GM18858 (cell line): Measurements from ENCODE around the gene SHISA9.
"Not testable (repeated sequence)": the region's sequence is repeated elsewhere in the genome, so short reads cannot be mapped to it uniquely, and the experiment has no call there.

Source experiments
- ATAC-seq: cut with Tn5 transposase; IDR thresholded peaks from one replicate; pipeline ENCODE4 v1.9.1; 2021; ENCODE audit not compliant: unreplicated experiment

The SHISA9 gene

GRCh38 chr16:12901597-12902461, at the start of gene SHISA9:
SHISA9 (plus strand) TSS chr16:12901598.
- ATAC-seq, result no peak

- ATAC-seq, result no peak
Measured at GRCh38 chr16:12853972-12854371, 47.4 kb upstream of the SHISA9 start.

- not testable (repeated sequence) for ATAC-seq
Measured at GRCh38 chr16:12857435-12857834, 44.0 kb upstream of the SHISA9 start.

DNA sequence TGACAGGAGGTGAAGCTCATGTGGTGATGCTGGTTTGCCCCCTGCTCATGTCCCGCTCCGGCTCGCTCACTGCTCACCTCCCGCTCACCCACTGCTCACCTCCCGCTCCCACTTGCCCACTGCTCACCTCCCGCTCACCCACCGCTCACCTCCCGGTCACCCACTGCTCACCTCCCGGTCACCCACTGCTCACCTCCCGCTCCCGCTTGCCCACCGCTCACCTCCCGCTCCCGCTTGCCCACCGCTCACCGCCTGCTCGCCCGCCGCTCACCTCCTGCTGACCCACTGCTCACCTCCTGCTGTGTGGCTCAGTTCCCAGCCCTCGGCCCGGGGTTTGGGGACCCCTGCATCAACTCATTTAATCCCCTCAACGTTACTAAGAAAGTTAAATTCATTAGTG, 39.1 kb upstream of the SHISA9 start:
- no peak for ATAC-seq

GRCh38 chr16:12862941-12863340, 38.5 kb upstream of the SHISA9 start:
- ATAC-seq, result no peak

DNA sequence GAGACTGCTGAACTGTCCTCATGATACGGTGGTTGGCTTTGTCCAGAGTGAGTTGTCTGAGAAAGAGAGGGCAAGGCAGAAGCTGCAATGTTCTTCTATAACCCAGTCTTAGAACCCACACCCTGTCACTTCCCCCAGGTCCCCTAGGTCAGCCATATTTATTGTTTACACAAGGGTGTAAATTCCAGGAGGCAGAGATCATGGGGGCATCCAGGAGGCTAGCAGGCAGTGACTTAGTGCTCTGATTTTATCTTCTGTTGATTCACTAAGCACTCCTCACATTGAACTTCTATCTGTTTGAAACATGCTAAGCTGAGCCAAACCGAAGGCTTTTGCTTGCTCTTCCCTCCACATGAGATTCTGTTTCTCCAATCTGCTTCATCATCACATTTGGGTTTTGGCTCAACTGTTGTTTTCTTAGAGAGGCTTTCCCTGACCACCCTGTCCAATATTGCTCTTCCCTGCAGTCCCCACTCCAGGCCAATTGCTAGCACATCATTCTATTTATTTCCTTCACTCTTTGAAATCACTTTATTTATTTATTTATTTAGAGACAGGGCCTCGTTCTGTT, 34.3 kb upstream of the SHISA9 start:
- ATAC-seq, result no peak

- ATAC-seq, result no peak
Measured at GRCh38 chr16:12868169-12868568, 33.2 kb upstream of the SHISA9 start.

DNA sequence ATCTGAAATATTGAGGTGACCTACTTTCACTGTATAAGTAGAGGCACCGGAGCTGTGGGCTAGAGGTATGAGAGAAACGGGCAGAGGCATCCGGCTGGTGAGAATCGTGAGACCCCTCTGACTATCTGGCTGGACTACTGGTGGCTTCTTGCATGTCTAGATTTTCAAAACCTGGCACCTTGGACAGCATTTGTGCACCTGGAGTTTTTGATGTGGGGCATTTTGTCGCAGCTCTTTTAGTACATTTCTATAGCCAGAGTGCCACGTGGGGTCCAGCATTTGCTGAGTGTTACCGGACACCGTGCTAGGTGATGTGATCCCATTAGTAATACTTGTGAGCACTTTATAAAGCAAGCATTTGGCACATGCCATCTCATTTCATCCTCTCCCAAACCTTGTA, 32.6 kb upstream of the SHISA9 start:
- ATAC-seq, result no peak

DNA sequence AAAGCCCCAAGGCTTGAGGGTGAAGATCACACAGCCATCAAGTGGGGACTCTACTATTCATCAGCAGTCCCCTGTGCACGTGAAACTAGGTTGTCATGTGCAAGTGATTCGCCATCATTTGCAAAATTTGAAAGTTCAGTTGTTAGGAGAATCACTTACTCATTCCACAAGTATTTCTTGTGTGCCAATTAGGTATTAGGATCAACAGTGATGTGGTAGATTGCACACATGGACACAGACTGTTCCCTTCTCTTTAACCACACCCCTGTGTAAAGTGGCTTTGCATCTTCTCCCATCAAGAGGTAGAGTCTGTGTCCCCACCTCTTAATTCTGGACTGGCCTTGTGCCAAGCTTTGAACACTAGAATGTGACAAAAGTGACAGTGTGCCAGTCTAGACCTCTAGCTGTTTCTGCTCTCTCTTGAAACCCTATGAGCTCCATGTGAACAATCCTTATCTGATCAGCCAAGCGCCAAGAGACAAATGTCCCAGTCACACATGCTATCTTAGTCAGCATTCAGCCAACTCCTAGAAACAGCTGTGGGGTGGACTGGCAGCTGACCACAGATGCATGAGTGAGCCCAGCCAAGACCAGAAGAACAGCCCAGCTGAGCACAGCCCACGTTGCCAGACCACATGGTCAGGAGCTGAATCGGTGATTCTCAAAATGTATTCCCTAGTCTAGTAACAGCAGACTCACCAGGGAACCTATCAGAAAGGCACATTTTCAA, 31.5 kb upstream of the SHISA9 start:
- ATAC-seq, result no peak

- ATAC-seq, result no peak
Measured at GRCh38 chr16:12871784-12872183, 29.6 kb upstream of the SHISA9 start.

- no peak for ATAC-seq
Measured at GRCh38 chr16:12874186-12874585, 27.2 kb upstream of the SHISA9 start.

DNA sequence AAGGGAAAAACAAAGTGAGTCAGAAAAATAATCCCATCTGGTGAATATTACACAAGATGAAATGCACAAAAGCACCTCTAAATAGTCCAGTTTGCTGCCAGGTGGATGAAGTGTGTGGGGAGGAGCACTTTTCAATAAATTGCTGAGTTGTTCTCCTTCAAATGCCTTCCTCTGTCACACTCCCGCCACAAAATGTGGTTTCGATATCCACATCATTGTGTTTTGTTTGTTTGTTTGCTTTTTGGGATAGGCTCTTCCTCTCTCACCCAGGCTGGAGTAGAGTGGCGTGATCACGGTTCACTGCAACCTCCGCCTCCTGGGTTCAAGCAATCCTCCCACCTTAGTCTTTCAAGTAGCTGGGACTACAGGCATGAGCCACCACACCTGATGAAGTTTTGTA, 24.6 kb upstream of the SHISA9 start:
- no peak for ATAC-seq

- no peak for ATAC-seq
Measured at GRCh38 chr16:12878973-12879372, 22.4 kb upstream of the SHISA9 start.

- ATAC-seq, result no peak
Measured at GRCh38 chr16:12879812-12880211, 21.6 kb upstream of the SHISA9 start.

GRCh38 chr16:12881182-12881581, 20.2 kb upstream of the SHISA9 start:
- ATAC-seq, result no peak

DNA sequence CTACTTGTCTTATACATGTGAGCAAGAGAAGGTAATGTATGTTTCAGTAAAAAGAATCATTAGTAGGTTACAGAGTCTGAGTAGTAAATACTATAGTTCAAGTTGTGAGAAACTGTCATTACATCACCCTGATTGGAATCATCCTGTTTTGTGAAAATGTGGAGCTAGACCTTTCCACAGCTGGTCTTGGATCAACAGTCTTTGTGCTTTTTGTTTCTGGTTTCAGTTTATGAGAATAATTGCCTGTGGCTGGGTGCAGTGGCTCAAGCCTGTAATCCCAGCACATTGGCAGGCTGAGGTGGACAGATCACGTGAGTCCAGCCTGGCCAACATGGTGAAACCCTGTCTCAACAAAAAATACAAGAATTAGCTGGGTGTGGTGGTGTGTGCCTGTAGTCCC, 19.7 kb upstream of the SHISA9 start:
- ATAC-seq, result no peak

GRCh38 chr16:12885742-12886141, 15.7 kb upstream of the SHISA9 start:
- no peak for ATAC-seq

GRCh38 chr16:12891836-12892235, 9.6 kb upstream of the SHISA9 start:
- ATAC-seq, result no peak

- ATAC-seq, result no peak
Measured at GRCh38 chr16:12893050-12893750, 8.2 kb upstream of the SHISA9 start.

DNA sequence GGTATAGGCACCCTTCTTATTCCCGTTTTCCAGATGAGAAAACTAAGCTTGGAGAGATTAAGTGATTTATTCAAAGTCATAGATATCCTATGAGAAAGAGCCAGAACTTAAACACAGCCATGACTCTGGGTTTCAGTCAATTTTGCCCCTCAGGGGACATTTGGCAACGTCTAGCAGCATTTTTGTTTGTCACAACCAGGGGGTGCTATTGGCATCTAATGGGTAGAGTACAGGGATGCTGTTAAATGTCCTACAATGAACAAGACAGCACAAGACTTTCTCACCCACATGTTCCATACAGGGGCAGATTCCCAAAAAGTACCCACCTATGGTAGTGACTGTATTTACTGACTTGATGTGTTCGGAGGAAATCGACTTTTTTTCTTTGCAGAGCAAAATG, 4.8 kb upstream of the SHISA9 start:
- no peak for ATAC-seq

DNA sequence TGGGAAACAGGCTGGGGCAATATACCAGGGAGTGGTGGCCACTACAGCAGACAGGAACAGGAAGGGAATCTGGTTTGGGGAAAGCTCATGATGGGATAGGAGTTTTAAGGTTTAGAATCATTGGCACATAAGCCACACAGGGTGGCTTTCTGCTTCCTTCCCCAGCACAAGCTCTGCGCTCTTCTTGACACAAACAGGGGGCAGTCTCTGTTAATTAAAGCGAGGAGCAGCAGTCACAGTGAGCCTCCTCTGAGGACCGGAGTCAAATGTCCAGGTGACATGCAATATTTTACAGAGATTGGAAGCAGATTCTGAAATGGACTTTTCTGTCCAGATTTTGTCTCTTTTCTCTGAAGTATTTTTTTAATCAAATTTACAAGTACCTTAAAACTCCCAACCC, 2.8 kb upstream of the SHISA9 start:
- no peak for ATAC-seq
